Heart right ventricle (tissue), 16 donors: ENCODE measurements around the gene PCBP2. TPM values are rescaled to one million over a fixed set of nuclear protein-coding genes. Genes with fewer than 3 reads are reported as not detected.

ENCODE experiments used
- ATAC-seq, 8 donors: fragments of 200-7000 bp; cut with Tn5 transposase; one replicate each; pipeline ENCODE4 v1.9.1; 2020; ENCODE audit warnings: mild to moderate bottlenecking in 8 of 8, moderate library complexity in 8 of 8, moderate number of reproducible peaks in 1 of 8
- DNase-seq, 2 donors: peaks; one replicate each; pipeline ENCODE4 v3.0.0-alpha.2; 2020
- H3K27ac ChIP-seq, 10 donors: fragments of 200-600 bp; sonication (generic) in 2 of 10; one replicate each; pipeline versions ENCODE4 v1.5.0 to v1.8.0; 2020 to 2022; ENCODE audit warnings: mild to moderate bottlenecking in 3 of 10
- H3K27me3 ChIP-seq, 7 donors: fragments of 200-600 bp; one replicate each; pipeline ENCODE4 v1.8.0; 2021 to 2022; ENCODE audit warnings: mild to moderate bottlenecking in 2 of 7
- H3K36me3 ChIP-seq, 9 donors: fragments of 200-600 bp; sonication (generic) in 1 of 9; one replicate each; pipeline versions ENCODE4 v1.5.0 to v1.8.0; 2020 to 2022; ENCODE audit warnings: mild to moderate bottlenecking in 2 of 9
- H3K4me1 ChIP-seq, 9 donors: fragments of 200-600 bp; sonication (generic) in 1 of 9; one replicate each; pipeline versions ENCODE4 v1.5.0 to v1.8.0; 2020 to 2022; ENCODE audit warnings: mild to moderate bottlenecking in 4 of 9
- H3K4me3 ChIP-seq, 10 donors: fragments of 200-600 bp; sonication (generic) in 2 of 10; one replicate each; pipeline versions ENCODE4 v1.5.0 to v1.8.0; 2020 to 2022; ENCODE audit warnings: mild to moderate bottlenecking in 7 of 10, moderate library complexity in 2 of 10
- H3K9me3 ChIP-seq, 11 donors: fragments of 200-600 bp in 10 of 11; sonication (generic) in 2 of 11; one replicate each; pipeline versions ENCODE4 v1.5.0 to v1.8.0; 2013 to 2022; ENCODE audit warnings: mild to moderate bottlenecking in 2 of 11, control low read depth in 1 of 11, moderate library complexity in 1 of 11
- CTCF ChIP-seq, 9 donors: fragments of 200-600 bp; sonication (generic) in 2 of 9; IDR thresholded peaks; one replicate each; pipeline versions ENCODE4 v1.5.0 to v1.8.0; 2021 to 2022; ENCODE audit warnings: antibody characterized with exemption in 9 of 9, mild to moderate bottlenecking in 5 of 9, moderate library complexity in 1 of 9
- WGBS, 2 donors: extraction: QIAGEN DNeasy Blood & Tissue Kit; methylation state at CpG; one replicate each; pipeline ENCODE4 v1.1.7; 2013; ENCODE audit warnings: inconsistent platforms in 1 of 2; 5-methylcytosine and 5-hydroxymethylcytosine counted together
- intact Hi-C, 10 donors: fragments of 100-400 bp; cut with DNase I; formaldehyde crosslinking; loops; one replicate each; pipeline versions ENCODE4 v1.11.1 to v1.14.2; 2022
- polyA plus RNA-seq, 2 donors: library from polyadenylated mRNA; stranded (reverse); fragments of 200-250 nt; gene quantifications; one replicate each; pipeline ENCODE4 v1.2.3, GENCODE V29; 2013
- total RNA-seq, 10 donors: library from RNA; stranded (reverse); fragmentation: NEBNext Ultra II Directional in 3 of 10; extraction: Animal tissue kit (Norgen Biotek cat#: 25700) in 3 of 10; gene quantifications; one replicate each; pipeline versions ENCODE4 v1.2.1 to v1.2.4, GENCODE V29; 2021 to 2023
- donor health status: Arrhythmogenic right ventricular cardiomyopathy.
- donor health status: ischemic (EF 13 %, LVEDD 7.1; RV severe dilation, severe dysfunction).
- donor health status: healthy with polysubstance abuse.
- donor health status: DM: no; HTN: yes; CAD: no.
- donor health status: DM: no; HTN: no; CAD: no.
- donor health status: ischemic (EF 25% LVEDD 6.9; RV normal size, moderate dysfunction).
- donor health status: ischemic (EF 25% LVEDD 5.7; RV mildly dilated, moderate dysfunction).
- donor health status: healthy.
- donor health status: DM: yes; HTN: yes; CAD: no.
- donor health status: Ischemic cardiomyopathy.
- donor health status: ischemic (EF 35%, LVEDD 5.7; RV mildly dilated, moderate dysfunction).
- donor health status: nonischemic (EF 11% LVEDD 7.7; RV severe dilation, severe dysfunction).
- donor health status: DM: yes; HTN: yes; CAD: no.
- donor health status: PGD.
- donor health status: ischemic (EF 29% LVEDD 5.4; RV normal size, mild dysfunction).
- donor health status: nonischemic (EF 23%, LVEDD 6.1; RV moderate dilation, normal function).

PCBP2 gene
- total and polyA plus RNA-seq, 12 donors, result 281 to 579 (median 555) TPM

- Histone ChIP-seq H3K36me3 (peaks cover 7 to 100% (median 98%) of the 10 kb centered on the region in 9 donors), H3K27ac (peak overlapping the region in 2 of 10 donors; percentile 31 to 57), H3K9me3 (no peaks in the 10 kb centered on the region), H3K4me1 (peaks cover 2 to 92% (median 58%) of the 10 kb centered on the region in 9 donors), H3K27me3 (no peaks in the 10 kb centered on the region), H3K4me3 (no peak overlapping the region)
- no peak for TF ChIP-seq CTCF (IDR thresholded peaks at IDR 0.05)
- no peak for ATAC-seq
- intact Hi-C loops, result no loop called here
- no peak for DNase-seq
- WGBS, 2 donors, result 51 to 60% methylated on average over 2 of the region's 2 CpGs
Measured at GRCh38 chr12:53467880-53468279, 16.0 kb downstream of the PCBP2 start.

- Histone ChIP-seq H3K36me3 (peaks cover 7 to 100% (median 97%) of the 10 kb centered on the region in 9 donors), H3K4me1 (peaks cover 5 to 92% (median 58%) of the 10 kb centered on the region in 9 donors), H3K9me3 (no peaks in the 10 kb centered on the region), H3K27ac (peak overlapping the region in 1 of 10 donors; percentile 31), H3K27me3 (no peaks in the 10 kb centered on the region), H3K4me3 (no peak overlapping the region)
- WGBS, 2 donors, result 45 to 59% methylated on average over 1 of the region's 1 CpG
- intact Hi-C loops, result no loop called here
- ATAC-seq (no peak), DNase-seq (no peak)
- TF ChIP-seq CTCF (IDR thresholded peaks at IDR 0.05), result no peak
Measured at GRCh38 chr12:53468282-53468681, 16.4 kb downstream of the PCBP2 start.

GRCh38 chr12:53472056-53472582 is 20.2 kb downstream of the PCBP2 start:
- no peak for TF ChIP-seq CTCF (IDR thresholded peaks at IDR 0.05)
- no peak for ATAC-seq
- 70 to 73% methylated on average over 1 of the region's 1 CpG for WGBS, 2 donors

GRCh38 chr12:53474077-53474476 is 22.2 kb downstream of the PCBP2 start:
- no peak for DNase-seq
- TF ChIP-seq CTCF (IDR thresholded peaks at IDR 0.05), result no peak
- H3K4me1 ChIP-seq, result peaks cover 18 to 89% (median 60%) of the 10 kb centered on the region in 9 donors
- ATAC-seq, result no peak
- peaks cover 2 to 100% (median 77%) of the 10 kb centered on the region in 9 donors for H3K36me3 ChIP-seq
- intact Hi-C loops, result no loop called here
- WGBS, 2 donors, result 71 to 75% methylated on average over 2 of the region's 2 CpGs
- H3K9me3 ChIP-seq, result no peaks in the 10 kb centered on the region
- peak overlapping the region in 1 of 10 donors; percentile 38 for H3K27ac ChIP-seq
- H3K27me3 ChIP-seq, result no peaks in the 10 kb centered on the region
- H3K4me3 ChIP-seq, result no peak overlapping the region

More at GRCh38 chr12:53472056-53472582, 20.2 kb downstream of the PCBP2 start:
- Histone ChIP-seq H3K27ac (no peak overlapping the region), H3K9me3 (no peaks in the 10 kb centered on the region), H3K27me3 (no peaks in the 10 kb centered on the region), H3K4me3 (no peak overlapping the region), H3K36me3 (peaks cover 6 to 100% (median 85%) of the 10 kb centered on the region in 9 donors), H3K4me1 (peaks cover 13 to 89% (median 58%) of the 10 kb centered on the region in 9 donors)
- no peak for DNase-seq
- intact Hi-C loops, result no loop called here
